HS-27A (cell line): ENCODE results near the gene KLHL28.

Experiments
- DNase-seq: peaks from one replicate; pipeline ENCODE4 v3.0.0-alpha.2; 2012; ENCODE audit warnings: low read depth, missing footprints

Gene KLHL28

GRCh38 chr14:44960146-44960545, 1.6 kb downstream of the KLHL28 start:
- DNase-seq, result no peak

DNA sequence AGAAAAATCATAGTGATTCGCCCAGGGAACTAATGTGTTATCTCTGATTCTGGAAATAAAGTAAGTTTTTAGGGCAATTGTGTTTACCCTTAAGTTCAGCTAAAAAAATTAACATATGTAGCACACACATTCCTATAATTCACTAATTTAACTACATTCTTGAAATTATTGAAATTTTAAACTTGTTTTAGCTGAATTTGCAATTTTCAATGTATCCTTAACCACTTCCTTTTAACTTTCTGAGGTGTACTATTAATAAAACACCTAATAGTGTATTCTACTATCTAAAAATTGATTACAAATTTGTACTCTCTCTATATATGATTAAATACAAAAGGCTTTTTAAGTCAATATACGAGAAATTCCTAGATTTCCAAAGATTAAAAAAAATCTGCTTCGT, 2.2 kb downstream of the KLHL28 start:
- no peak for DNase-seq

GRCh38 chr14:44956866-44957265, 4.9 kb downstream of the KLHL28 start:
- no peak for DNase-seq

- no peak for DNase-seq
These were observed 6.2 kb downstream of the KLHL28 start for GRCh38 chr14:44955528-44955927.

DNA sequence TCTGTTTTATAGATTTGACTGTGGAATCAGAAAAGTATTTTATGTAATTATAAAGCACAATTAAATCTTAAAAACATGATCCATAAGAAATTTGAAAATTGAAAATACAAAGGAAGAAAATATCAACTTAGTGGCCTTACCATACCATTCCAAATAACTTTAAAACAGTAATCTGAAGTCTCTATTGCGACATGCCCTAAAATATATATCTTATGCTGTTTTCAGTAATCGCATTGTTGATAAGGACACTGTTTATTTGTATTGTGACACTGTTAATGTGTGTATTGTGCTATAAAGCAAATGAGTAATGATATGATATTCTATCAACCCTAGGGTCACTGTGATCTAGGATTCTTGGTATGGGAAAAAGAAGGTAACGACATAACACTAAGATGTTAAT, 7.0 kb downstream of the KLHL28 start:
- DNase-seq, result no peak

DNA sequence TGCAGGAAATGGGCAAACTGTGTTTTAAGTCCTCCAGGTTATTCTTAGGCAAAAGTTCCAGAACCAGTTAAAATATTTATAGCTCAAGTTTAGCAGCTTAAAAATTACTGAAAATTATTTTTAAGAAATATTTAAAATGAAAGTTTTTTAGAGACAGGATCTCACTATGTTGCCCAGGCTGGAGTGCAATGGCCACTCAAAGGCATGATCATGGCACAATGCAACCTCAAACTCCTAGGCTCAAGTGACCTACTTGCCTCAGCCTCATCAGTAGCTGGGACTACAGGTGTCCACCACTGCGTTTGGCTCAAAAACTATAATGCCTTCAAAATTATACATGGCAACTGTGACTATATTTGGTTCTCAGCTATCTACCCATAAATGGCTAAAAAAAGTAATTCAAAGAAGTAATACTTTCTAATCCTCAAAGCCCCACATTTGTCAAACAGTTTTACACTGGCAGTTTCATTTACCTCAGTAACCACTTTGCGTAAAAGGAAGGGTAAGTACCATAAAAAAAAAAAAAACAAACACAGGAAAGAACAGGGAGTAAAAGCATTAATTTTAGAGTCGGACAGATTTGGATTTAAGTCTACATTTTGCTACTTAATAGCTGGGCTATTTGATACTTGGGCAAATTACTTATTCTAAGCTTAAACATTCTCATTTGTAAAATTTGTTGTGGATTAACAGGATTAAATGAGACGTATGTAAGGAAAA, 9.2 kb downstream of the KLHL28 start:
- DNase-seq, result no peak

- DNase-seq, result no peak
These were observed 10.7 kb downstream of the KLHL28 start for GRCh38 chr14:44951051-44951450.

- no peak for DNase-seq
These were observed 16.5 kb downstream of the KLHL28 start for GRCh38 chr14:44945264-44945663.

DNA sequence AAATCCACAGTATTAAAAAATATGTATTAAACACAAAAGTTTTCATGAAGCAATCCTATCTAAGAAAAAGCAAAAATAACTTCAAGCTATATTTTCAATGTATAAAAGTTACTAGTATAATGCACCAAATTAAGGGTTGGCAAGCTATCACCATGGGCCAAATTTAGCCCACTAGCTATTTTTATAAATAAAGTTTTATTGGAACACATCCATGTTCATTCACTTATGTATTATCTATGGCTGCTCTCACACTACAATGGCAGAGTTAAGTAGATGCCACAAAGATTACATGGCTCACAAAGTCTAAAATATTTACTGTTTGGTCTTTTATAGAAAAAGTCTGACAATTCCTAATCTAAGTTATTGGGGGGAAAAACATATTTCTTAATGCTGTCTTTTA, 17.6 kb downstream of the KLHL28 start:
- no peak for DNase-seq

DNA sequence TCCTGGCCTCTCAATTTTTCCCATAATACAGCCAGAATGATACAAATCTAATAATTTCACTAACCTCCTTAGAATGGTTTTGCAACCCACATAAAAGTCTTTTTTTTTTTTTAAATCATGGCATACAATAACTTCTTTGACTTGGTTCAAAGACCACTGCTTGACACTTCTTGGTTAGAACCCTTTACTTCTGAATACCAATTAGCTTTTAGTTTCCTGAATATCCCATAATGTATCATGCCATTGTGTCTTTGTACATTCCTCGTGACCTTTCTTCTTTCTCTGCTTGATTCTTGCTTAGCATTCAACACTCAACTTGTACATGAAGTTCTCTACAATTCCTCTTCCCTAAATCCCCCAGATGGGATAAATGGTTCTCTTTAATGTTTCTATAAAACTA, 19.3 kb downstream of the KLHL28 start:
- no peak for DNase-seq

DNA sequence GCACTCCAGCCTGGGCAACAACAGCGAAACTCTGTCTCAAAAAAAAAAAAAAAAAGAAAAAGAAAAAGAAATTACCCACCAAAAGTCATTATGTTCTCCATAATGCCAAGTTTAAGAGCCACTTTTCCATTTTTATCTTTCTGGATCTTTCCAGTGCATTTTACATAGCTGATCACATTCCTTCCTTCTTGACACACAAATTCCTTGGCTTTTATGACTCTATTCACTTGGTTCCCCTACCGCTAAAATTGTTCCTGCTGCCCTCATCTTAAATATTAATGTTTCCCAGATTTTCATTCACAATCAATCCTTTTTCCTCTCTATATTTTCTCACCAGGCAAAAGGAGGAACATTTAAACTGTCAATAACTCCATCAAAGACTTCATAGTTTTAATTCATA, 20.2 kb downstream of the KLHL28 start:
- no peak for DNase-seq

- DNase-seq, result no peak
These were observed 20.8 kb downstream of the KLHL28 start for GRCh38 chr14:44940944-44941343.

GRCh38 chr14:44940211-44940610, 21.5 kb downstream of the KLHL28 start:
- no peak for DNase-seq

GRCh38 chr14:44937547-44937946, 24.2 kb downstream of the KLHL28 start:
- no peak for DNase-seq

DNA sequence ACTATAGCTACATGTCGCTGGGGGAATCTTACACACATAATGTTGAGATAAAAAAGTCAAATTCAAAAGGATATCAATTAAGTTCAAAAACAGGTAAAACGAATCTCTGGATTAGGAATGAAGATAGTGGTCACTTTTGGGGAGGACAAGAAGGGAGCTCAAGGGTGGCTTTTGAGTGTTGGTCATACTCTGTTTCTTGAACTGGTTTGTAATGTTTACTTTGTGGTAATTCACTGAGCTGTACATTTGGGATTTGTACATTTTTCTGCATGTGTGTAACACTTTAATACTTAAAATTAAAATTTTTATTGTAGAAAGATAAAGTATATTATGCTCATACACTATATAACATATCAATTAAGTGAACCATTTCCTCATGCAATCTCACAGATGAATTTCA, 26.6 kb downstream of the KLHL28 start:
- DNase-seq, result no peak

DNA sequence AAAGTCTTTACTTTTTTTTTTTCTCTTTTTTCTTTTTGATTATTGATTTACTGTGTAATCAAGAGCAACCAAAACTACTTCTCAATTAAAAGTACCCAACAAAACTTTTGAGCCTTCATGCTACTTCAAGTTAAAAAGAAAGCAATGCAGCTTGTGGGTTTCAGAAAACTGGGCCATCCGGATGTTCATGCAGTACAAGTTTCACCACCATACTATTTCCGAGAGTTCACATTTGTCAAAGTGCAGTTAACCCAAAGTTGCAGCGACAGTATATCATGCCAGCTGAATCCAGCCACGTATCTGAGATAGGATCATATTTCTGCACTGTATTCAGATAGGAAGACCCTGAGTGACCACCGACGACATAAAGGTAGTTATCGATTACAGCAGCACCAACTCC, 33.0 kb downstream of the KLHL28 start:
- no peak for DNase-seq

DNA sequence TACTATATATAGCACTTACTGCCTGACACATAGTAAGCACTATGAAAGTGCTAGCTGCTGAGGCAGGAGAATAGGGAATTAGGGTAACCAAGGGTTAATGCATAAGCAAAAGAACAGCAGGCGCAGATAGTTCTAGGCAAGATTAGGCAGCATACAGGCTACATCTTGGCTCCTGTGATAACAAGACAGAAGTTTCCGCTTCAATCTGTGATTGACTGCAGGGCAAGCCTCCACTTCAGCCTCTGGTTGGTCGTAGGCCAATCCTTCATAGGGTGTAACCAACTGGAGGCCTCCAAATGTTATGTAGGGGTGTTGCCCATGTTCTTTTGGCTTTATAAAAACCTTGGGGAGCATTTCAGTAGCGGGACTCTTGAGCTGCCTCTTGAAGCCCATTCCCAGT, 46.9 kb downstream of the KLHL28 start:
- no peak for DNase-seq

DNA sequence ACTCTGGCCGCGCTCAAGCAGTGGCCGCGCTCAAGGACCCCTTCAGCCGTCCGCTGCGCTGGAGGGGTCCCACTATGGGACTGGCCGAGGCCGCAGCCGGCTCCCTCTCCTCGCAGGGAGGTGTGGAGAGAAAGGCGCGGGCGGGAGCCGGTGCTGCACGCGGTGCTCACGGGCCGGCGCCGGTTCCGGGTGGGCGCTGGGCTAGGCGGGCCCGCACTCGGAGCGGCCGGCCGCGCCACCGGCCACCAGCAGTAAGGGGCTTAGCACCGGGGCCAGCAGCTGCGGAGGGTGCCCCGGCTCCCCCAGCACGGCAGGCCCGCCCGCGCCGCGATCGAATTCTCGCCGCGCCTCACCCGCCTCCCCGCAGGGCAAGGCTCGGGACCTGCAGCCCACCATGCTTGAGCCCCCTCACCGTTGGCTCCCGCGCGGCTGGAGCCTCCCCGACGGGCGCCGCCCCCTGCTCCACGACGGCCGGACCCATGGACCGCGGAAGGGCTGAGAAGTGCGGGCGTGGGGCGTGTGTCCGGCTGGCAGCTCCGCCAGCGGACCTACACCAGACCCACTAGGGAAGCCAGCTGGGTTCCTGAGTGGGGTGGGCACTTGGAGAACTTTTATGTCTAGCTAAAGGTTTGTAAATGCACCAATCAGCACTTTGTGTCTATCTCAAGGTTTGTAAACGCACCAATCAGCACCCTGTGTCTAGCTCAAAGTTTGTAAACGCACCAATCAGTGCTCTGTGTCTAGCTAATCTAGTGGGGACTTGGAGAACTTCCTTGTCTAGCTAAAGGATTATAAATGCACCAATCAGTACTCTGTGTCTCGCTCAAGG, 49.5 kb downstream of the KLHL28 start:
- no peak for DNase-seq

DNA sequence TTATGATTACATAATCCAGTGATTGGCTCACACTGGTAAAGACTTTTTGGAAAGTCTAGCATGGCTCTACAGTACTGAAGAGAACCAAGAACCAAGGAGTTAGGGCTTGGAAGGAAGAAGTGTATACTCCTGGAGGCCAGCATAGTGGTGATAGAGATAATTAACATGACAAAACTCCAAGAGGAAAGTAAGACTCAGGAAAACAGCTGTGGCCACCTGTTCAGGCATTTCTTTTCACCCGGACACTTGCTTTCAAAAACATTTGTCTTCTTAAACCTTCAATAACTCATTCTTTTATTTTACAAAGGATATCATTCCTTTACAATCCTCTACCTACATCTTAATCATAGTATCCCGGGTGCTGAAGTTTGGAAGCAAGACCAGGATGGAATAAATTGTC, 50.9 kb downstream of the KLHL28 start:
- no peak for DNase-seq

- no peak for DNase-seq
These were observed 60.1 kb downstream of the KLHL28 start for GRCh38 chr14:44901696-44902095.

- DNase-seq, result no peak
These were observed 63.2 kb downstream of the KLHL28 start for GRCh38 chr14:44898551-44898950.

DNA sequence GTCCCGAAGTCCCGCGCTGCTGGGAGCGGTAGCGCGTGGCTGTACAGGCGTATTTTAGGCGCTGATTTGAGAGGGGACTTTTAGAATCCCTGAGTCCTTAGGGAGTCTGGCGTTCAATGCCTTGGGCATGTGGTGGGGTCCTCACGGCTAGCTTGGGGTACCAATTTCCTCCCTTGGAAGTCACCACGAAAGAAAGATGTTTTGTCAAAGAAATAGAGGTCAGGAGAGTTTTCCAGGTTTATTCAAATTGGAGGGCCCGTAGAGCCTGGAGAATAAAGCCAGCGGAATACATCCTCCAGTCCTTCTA, 63.9 kb downstream of the KLHL28 start:
- DNase-seq, result no peak

DNA sequence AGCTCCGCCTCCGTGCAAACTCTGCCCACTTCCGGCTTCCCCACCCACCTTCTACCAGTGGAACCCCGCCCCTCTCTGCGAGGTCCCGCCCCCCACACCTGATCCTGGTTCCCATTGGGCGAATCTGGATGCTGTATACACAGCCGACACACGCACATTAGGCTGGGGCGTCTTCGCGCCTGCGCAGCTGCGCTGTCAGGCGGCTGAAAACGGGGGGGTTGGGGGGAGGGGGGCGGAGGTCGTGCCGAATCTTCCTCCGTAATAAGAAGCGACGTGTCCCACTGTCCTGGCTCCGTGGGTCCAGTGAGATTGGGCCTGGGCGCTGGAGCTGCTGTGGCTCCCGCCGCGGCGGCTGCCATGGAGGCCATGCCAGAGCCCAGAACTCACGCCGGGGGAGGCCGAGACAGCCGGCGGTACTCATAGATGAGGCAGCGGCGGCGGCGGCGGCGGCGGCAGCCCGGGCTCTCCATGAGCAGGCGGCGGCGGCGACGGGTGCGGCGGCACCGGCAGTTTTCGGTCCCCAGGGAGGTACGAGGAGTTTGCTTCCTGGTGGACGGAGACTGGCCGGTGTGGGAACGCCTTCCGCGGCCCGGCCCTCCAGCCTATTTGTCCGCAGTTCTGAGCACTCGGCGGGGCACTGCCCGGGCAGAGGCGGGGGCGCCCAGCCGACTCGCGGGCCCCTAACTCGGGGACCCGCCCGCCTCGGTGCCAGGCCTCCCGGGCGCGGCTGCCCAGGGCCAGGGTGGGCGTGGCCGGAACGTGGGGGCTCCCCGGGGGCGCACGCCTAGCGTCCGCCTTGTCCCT, 64.5 kb downstream of the KLHL28 start:
- peak; percentile 91 for DNase-seq
